Raji (cell line): ENCODE results near the gene ADTRP.

Experiments
- POLR2A ChIP-seq: IDR thresholded peaks from 2 replicates; pipeline ENCODE4 v1.6.1; 2011; ENCODE audit warnings: low read depth, low read length, control low read depth; ENCODE audit not compliant: insufficient read depth

The ADTRP gene

GRCh38 chr6:11788043-11788442 is 9.4 kb upstream of the ADTRP start:
- no peak for TF ChIP-seq POLR2A

- no peak for TF ChIP-seq POLR2A
These were observed 7.4 kb upstream of the ADTRP start for GRCh38 chr6:11785774-11786579.

- TF ChIP-seq POLR2A, result no peak
These were observed 6.8 kb upstream of the ADTRP start for GRCh38 chr6:11785415-11785773.

GRCh38 chr6:11784341-11784740 is 5.7 kb upstream of the ADTRP start:
- TF ChIP-seq POLR2A, result no peak

GRCh38 chr6:11783524-11784064 is 5.0 kb upstream of the ADTRP start:
- no peak for TF ChIP-seq POLR2A

GRCh38 chr6:11782524-11782923 is 3.9 kb upstream of the ADTRP start:
- TF ChIP-seq POLR2A, result no peak

GRCh38 chr6:11780097-11780428 is 1.5 kb upstream of the ADTRP start:
- no peak for TF ChIP-seq POLR2A

GRCh38 chr6:11779329-11780096 is 910 bp upstream of the ADTRP start:
- TF ChIP-seq POLR2A, result no peak

- TF ChIP-seq POLR2A, result no peak
These were observed 567 bp downstream of the ADTRP start for GRCh38 chr6:11778036-11778435.

GRCh38 chr6:11775791-11776409 is 2.7 kb downstream of the ADTRP start:
- no peak for TF ChIP-seq POLR2A

GRCh38 chr6:11774426-11774825 is 4.2 kb downstream of the ADTRP start:
- TF ChIP-seq POLR2A, result no peak

- TF ChIP-seq POLR2A, result no peak
These were observed 5.0 kb downstream of the ADTRP start for GRCh38 chr6:11773581-11773980.

GRCh38 chr6:11773013-11773412 is 5.6 kb downstream of the ADTRP start:
- TF ChIP-seq POLR2A, result no peak

- no peak for TF ChIP-seq POLR2A
These were observed 6.3 kb downstream of the ADTRP start for GRCh38 chr6:11772109-11772825.

GRCh38 chr6:11771473-11772048 is 7.0 kb downstream of the ADTRP start:
- TF ChIP-seq POLR2A, result no peak
